22Rv1 (cell line): ENCODE results near the gene AMPD3.

Source experiments
- H3K27ac ChIP-seq: fragments of 450-650 bp; 2 replicates; pipeline ENCODE4 v1.5.1; 2017
- CTCF ChIP-seq: fragments of 450-650 bp; IDR thresholded peaks from 2 replicates; pipeline ENCODE4 v1.5.1; 2017; ENCODE audit warnings: mild to moderate bottlenecking
- ZFX ChIP-seq: fragments of 450-650 bp; IDR thresholded peaks from 2 replicates; pipeline ENCODE4 v1.6.1; 2017; ENCODE audit warnings: antibody characterized with exemption, borderline replicate concordance

AMPD3 gene

GRCh38 chr11:10490032-10490397, 35.0 kb downstream of the AMPD3 start:
- no peak overlapping the region for H3K27ac ChIP-seq
- TF ChIP-seq CTCF (no peak), ZFX (no peak)

- TF ChIP-seq ZFX (no peak), CTCF (no peak)
- no peak overlapping the region for H3K27ac ChIP-seq
Measured at GRCh38 chr11:10490398-10491241, 35.6 kb downstream of the AMPD3 start.

GRCh38 chr11:10492084-10492483, 37.0 kb downstream of the AMPD3 start:
- TF ChIP-seq ZFX (no peak), CTCF (no peak)
- H3K27ac ChIP-seq = no peak overlapping the region

GRCh38 chr11:10493041-10493663, 38.1 kb downstream of the AMPD3 start:
- no peak for TF ChIP-seq ZFX
- no peak for TF ChIP-seq CTCF
- no peak overlapping the region for H3K27ac ChIP-seq

- no peak overlapping the region for H3K27ac ChIP-seq
- TF ChIP-seq CTCF (no peak), ZFX (no peak)
Measured at GRCh38 chr11:10494636-10495463, 39.8 kb downstream of the AMPD3 start.

- TF ChIP-seq CTCF (no peak), ZFX (no peak)
- H3K27ac ChIP-seq = no peak overlapping the region
Measured at GRCh38 chr11:10495464-10495786, 40.4 kb downstream of the AMPD3 start.
